H1 (cell line): Measurements from ENCODE around the gene KRT14. TPM values are rescaled to one million over a fixed set of nuclear protein-coding genes. Genes with fewer than 3 reads are reported as not detected.
A peak's percentile ranks its signal among the peaks of the same experiment; 100 is the strongest.

ENCODE experiments used
- CTCF ChIA-PET: fragments of 300-600 bp; sonication (Branson Sonifier 250); formaldehyde crosslinking; loops from one replicate; lab custom pipeline; 2021; ENCODE audit not compliant: partially characterized antibody; lab: Charles Lee
- POLR2A ChIA-PET: fragments of 300-600 bp; sonication (Branson Sonifier 250); formaldehyde crosslinking; loops from one replicate; lab custom pipeline; 2021; ENCODE audit warnings: inconsistent platforms; ENCODE audit not compliant: partially characterized antibody; lab: Charles Lee
- DNase-seq, 2 experiments: peaks; one replicate each; pipeline versions ENCODE4 v3.0.0 to v3.0.0-alpha.2; 2010 to 2022; ENCODE audit warnings: low spot score in 2 of 2, low read depth in 1 of 2, mixed read lengths in 1 of 2
- FAIRE-seq: peaks from 2 replicates; lab custom pipeline; 2011; peaks lifted over from hg19 to GRCh38; lab: Jason Lieb, UNC
- H2AFZ ChIP-seq: 2 replicates; pipeline ENCODE4 v1.8.1; 2012; ENCODE audit warnings: low read length, inconsistent platforms
- H2AK5ac ChIP-seq: 2 replicates; pipeline ENCODE4 v1.6.1; 2013; ENCODE audit warnings: low read depth, low read length
- H2BK120ac ChIP-seq: replicated peaks from 2 replicates; pipeline ENCODE3; 2013; ENCODE audit warnings: low read depth, low read length, inconsistent platforms
- H2BK12ac ChIP-seq: 2 replicates; pipeline ENCODE4 v1.6.1; 2013; ENCODE audit warnings: low read depth, low read length
- H2BK15ac ChIP-seq: 2 replicates; pipeline ENCODE4 v1.6.1; 2013; ENCODE audit warnings: low read length
- H2BK20ac ChIP-seq: 2 replicates; pipeline ENCODE4 v1.6.1; 2013; ENCODE audit warnings: low read length
- H2BK5ac ChIP-seq: 2 replicates; pipeline ENCODE4 v1.6.1; 2013; ENCODE audit warnings: low read depth, low read length
- H3K14ac ChIP-seq: 2 replicates; pipeline ENCODE4 v1.6.1; 2013; ENCODE audit warnings: inconsistent platforms; ENCODE audit not compliant: insufficient read length
- H3K18ac ChIP-seq: 2 replicates; pipeline ENCODE4 v1.6.1; 2013; ENCODE audit warnings: low read length; ENCODE audit errors: extremely low read depth
- H3K23ac ChIP-seq: 2 replicates; pipeline ENCODE4 v1.6.1; 2013; ENCODE audit warnings: inconsistent platforms; ENCODE audit not compliant: insufficient read length
- H3K23me2 ChIP-seq: 2 replicates; pipeline ENCODE4 v1.6.1; 2013; ENCODE audit warnings: low read depth, low read length
- H3K27ac ChIP-seq: 2 replicates; pipeline ENCODE4 v1.6.1; 2011; ENCODE audit warnings: low read depth, low read length, inconsistent platforms
- H3K27me3 ChIP-seq, 4 experiments: replicated peaks in 1 of 4; 1 replicate in 1 of 4; 2 replicates in 3 of 4; pipeline versions ENCODE4 v1.6.1 to v1.8.1; 2011 to 2013; ENCODE audit warnings: low read length in 3 of 4, mild to moderate bottlenecking in 3 of 4, inconsistent platforms in 2 of 4, mixed read lengths in 2 of 4, moderate library complexity in 1 of 4; ENCODE audit not compliant: control insufficient read depth in 3 of 4, insufficient read depth in 3 of 4; ENCODE audit errors: extremely low read depth in 1 of 4
- H3K36me3 ChIP-seq, 4 experiments: 2 replicates each; pipeline versions ENCODE4 v1.6.1 to v1.8.1; 2011 to 2013; ENCODE audit warnings: mild to moderate bottlenecking in 4 of 4, low read length in 3 of 4, moderate library complexity in 2 of 4, control low read depth in 1 of 4, inconsistent platforms in 1 of 4; ENCODE audit not compliant: insufficient read depth in 4 of 4, control insufficient read depth in 2 of 4
- H3K4ac ChIP-seq: replicated peaks from 2 replicates; pipeline ENCODE3; 2013; ENCODE audit warnings: low read length, low read depth, mixed read lengths, inconsistent platforms; ENCODE audit not compliant: insufficient read length
- H3K4me1 ChIP-seq, 4 experiments: replicated peaks in 1 of 4; 1 replicate in 1 of 4; 2 replicates in 3 of 4; pipeline versions ENCODE4 v1.6.1 to v1.8.1; 2011 to 2013; ENCODE audit warnings: low read length in 3 of 4, inconsistent platforms in 2 of 4, mixed read lengths in 1 of 4; ENCODE audit not compliant: insufficient read depth in 4 of 4, control insufficient read depth in 3 of 4
- H3K4me2 ChIP-seq, 2 experiments: 2 replicates each; pipeline versions ENCODE4 v1.6.1 to v1.8.1; 2011 to 2013; ENCODE audit warnings: low read depth in 2 of 2, low read length in 2 of 2, control low read depth in 1 of 2, inconsistent platforms in 1 of 2, mild to moderate bottlenecking in 1 of 2; ENCODE audit not compliant: insufficient read depth in 1 of 2
- H3K4me3 ChIP-seq, 4 experiments: fragments of 200-600, 300-600 bp in 1 of 4; sonication (generic), shearing (Covaris generic), sonication (Bioruptor Twin) in 1 of 4; 2 replicates each; pipeline versions ENCODE4 v1.5.1 to v1.8.1; 2011 to 2016; ENCODE audit warnings: low read length in 4 of 4, low read depth in 3 of 4, control low read depth in 2 of 4, inconsistent platforms in 2 of 4, mild to moderate bottlenecking in 2 of 4, mixed read lengths in 1 of 4, moderate library complexity in 1 of 4; ENCODE audit not compliant: insufficient read depth in 2 of 4; ENCODE audit errors: extremely low read depth in 1 of 4
- H3K56ac ChIP-seq: replicated peaks from 2 replicates; pipeline ENCODE3; 2013; ENCODE audit warnings: low read depth, mild to moderate bottlenecking, mixed read lengths, low read length, inconsistent platforms; ENCODE audit not compliant: insufficient read length
- H3K79me1 ChIP-seq: 2 replicates; pipeline ENCODE4 v1.6.1; 2013; ENCODE audit warnings: low read depth, low read length, control low read depth
- H3K79me2 ChIP-seq, 2 experiments: 2 replicates each; pipeline versions ENCODE4 v1.6.1 to v1.8.1; 2012 to 2013; ENCODE audit warnings: low read length in 2 of 2, mild to moderate bottlenecking in 2 of 2, inconsistent platforms in 1 of 2; ENCODE audit not compliant: insufficient read depth in 2 of 2, control insufficient read depth in 1 of 2
- H3K9ac ChIP-seq, 4 experiments: replicated peaks in 1 of 4; 1 replicate in 1 of 4; 2 replicates in 3 of 4; pipeline versions ENCODE4 v1.6.1 to v1.8.1; 2011 to 2013; ENCODE audit warnings: low read depth in 3 of 4, low read length in 3 of 4, control low read depth in 2 of 4, mild to moderate bottlenecking in 2 of 4, moderate library complexity in 2 of 4, inconsistent platforms in 1 of 4; ENCODE audit errors: extremely low read depth in 1 of 4
- H3K9me3 ChIP-seq, 2 experiments: 2 replicates each; pipeline versions ENCODE4 v1.6.1 to v1.8.1; 2012 to 2013; ENCODE audit warnings: mild to moderate bottlenecking in 2 of 2, moderate library complexity in 2 of 2, control low read depth in 1 of 2, inconsistent platforms in 1 of 2, low read depth in 1 of 2, low read length in 1 of 2, mixed read lengths in 1 of 2; ENCODE audit not compliant: insufficient read depth in 2 of 2
- H4K20me1 ChIP-seq, 2 experiments: replicated peaks in 1 of 2; 2 replicates each; pipeline versions ENCODE3 to v1.8.1; 2011 to 2013; ENCODE audit warnings: inconsistent platforms in 2 of 2, low read length in 2 of 2, mild to moderate bottlenecking in 1 of 2; ENCODE audit not compliant: insufficient read depth in 2 of 2, control insufficient read depth in 1 of 2
- H4K5ac ChIP-seq: 2 replicates; pipeline ENCODE4 v1.6.1; 2013; ENCODE audit warnings: low read length, low read depth, mixed read lengths, inconsistent platforms; ENCODE audit not compliant: insufficient read length
- H4K8ac ChIP-seq: 2 replicates; pipeline ENCODE4 v1.8.0; 2013; ENCODE audit warnings: mild to moderate bottlenecking, moderate library complexity, low read length, inconsistent platforms; ENCODE audit not compliant: insufficient read depth; ENCODE audit errors: extremely low read depth
- H4K91ac ChIP-seq: replicated peaks from 2 replicates; pipeline ENCODE3; 2013; ENCODE audit warnings: low read length, mixed read lengths, inconsistent platforms; ENCODE audit not compliant: insufficient read length
- ASH2L ChIP-seq: fragments of 200-600, 300-600 bp; sonication (generic); IDR thresholded peaks from one replicate; pipeline ENCODE4 v1.7.1; 2017; ENCODE audit warnings: low read length
- CTCF ChIP-seq, 3 experiments: IDR thresholded peaks; 1 replicate in 2 of 3; 2 replicates in 1 of 3; pipeline versions ENCODE4 v1.5.1 to v1.6.1; 2011; ENCODE audit warnings: low read length in 3 of 3, mild to moderate bottlenecking in 3 of 3, inconsistent platforms in 2 of 3, low read depth in 1 of 3, moderate library complexity in 1 of 3; ENCODE audit not compliant: insufficient read depth in 1 of 3; ENCODE audit errors: control extremely low read depth in 1 of 3
- EP300 ChIP-seq, 2 experiments: IDR thresholded peaks; 1 replicate in 1 of 2; 2 replicates in 1 of 2; pipeline ENCODE4 v1.6.1; 2011 to 2012; ENCODE audit warnings: low read depth in 2 of 2, low read length in 2 of 2, mild to moderate bottlenecking in 2 of 2, borderline replicate concordance in 1 of 2, inconsistent platforms in 1 of 2, moderate library complexity in 1 of 2
- EZH2 ChIP-seq: fragments of 200-600 bp; sonication (generic); IDR thresholded peaks from 2 replicates; pipeline ENCODE4 v1.7.1; 2012; ENCODE audit warnings: low read depth, mild to moderate bottlenecking, moderate library complexity, low read length, inconsistent platforms; ENCODE audit not compliant: severe bottlenecking
- JUND ChIP-seq: IDR thresholded peaks from 2 replicates; pipeline ENCODE4 v1.6.1; 2011; ENCODE audit warnings: mild to moderate bottlenecking, improper control_type of control experiment, low read length
- TEAD4 ChIP-seq: IDR thresholded peaks from 2 replicates; pipeline ENCODE4 v1.6.1; 2012; ENCODE audit warnings: low read depth, low read length, inconsistent platforms, mixed read lengths
- WGBS, 2 experiments: shearing (Covaris generic) in 1 of 2; methylation state at CpG; one replicate each; pipeline versions ENCODE4 v1.1.6 to v1.1.7; 2013 to 2015; ENCODE audit warnings: low lambda C conversion rate in 2 of 2, mixed read lengths in 2 of 2, inconsistent platforms in 1 of 2, low coverage in 1 of 2, missing lambda C conversion rate in 1 of 2; ENCODE audit not compliant: insufficient replicate concordance in 2 of 2, insufficient coverage in 1 of 2, insufficient read length in 1 of 2; ENCODE audit errors: extremely low coverage in 1 of 2, missing lambda C conversion rate in 1 of 2; 5-methylcytosine and 5-hydroxymethylcytosine counted together
- polyA plus RNA-seq, 7 experiments: library from polyadenylated mRNA; depleted of rRNA in 3 of 7; stranded (reverse) in 5 of 7; unstranded in 2 of 7; fragments of >200 nt in 5 of 7; fragments of 200-250 nt in 2 of 7; gene quantifications; 1 replicate in 5 of 7; 2 replicates in 1 of 7; 4 replicates in 1 of 7; pipeline versions ENCODE4 v1.2.1 to v1.2.3, GENCODE V29; 2011 to 2013; ENCODE audit warnings: missing spikeins in 2 of 7, mixed read lengths in 2 of 7
- total RNA-seq: library from RNA; stranded (reverse); fragmentation: NEBNext Ultra II Directional; extraction: Animal tissue kit (Norgen Biotek cat#: 25700); gene quantifications from 2 replicates; pipeline ENCODE4 v1.2.1, GENCODE V29; 2021

KRT14 gene
- total and polyA plus RNA-seq, 2 of the 8 experiments (the other 6 are each of a cell fraction or from before 2014, with no cell fraction given): 0.35 TPM; not detected in 1

- no peak overlapping the region for H2BK12ac ChIP-seq
- H3K4ac ChIP-seq: no peak overlapping the region
- H3K18ac ChIP-seq: no peak overlapping the region; the same call in 1 of the 2 replicates
- no peak overlapping the region for H3K9ac ChIP-seq
- H3K4me2 ChIP-seq: no peak overlapping the region
- H3K79me2 ChIP-seq: no peaks in the 10 kb centered on the region
- peaks cover 0 to 4% (median 3%) of the 10 kb centered on the region in 4 experiments; a peak in 4 of 7 replicates for H3K4me1 ChIP-seq
- H3K23ac ChIP-seq: no peak overlapping the region
- H2BK5ac ChIP-seq: no peak overlapping the region
- ChIA-PET POLR2A (interaction anchor here (1.3 to 1.7 kb wide), 3 partner anchors 39 to 93 kb away, joined by 3 read pairs; partner anchors contain the start of genes EIF1 and KRT19), CTCF (interaction anchor here (0.6 to 14.5 kb wide), 13 partner anchors 9 to 293 kb away, joined by 3 to 103 read pairs (median 7); no protein-coding TSS in a partner anchor)
- no peak overlapping the region for H2BK20ac ChIP-seq
- 89% methylated on average over 18 of the region's 21 CpGs; no CpG with 5 or more reads in 1 of the 2 experiments for WGBS, 2 experiments
- H3K14ac ChIP-seq: no peak overlapping the region
- H3K27me3 ChIP-seq: no peaks in the 10 kb centered on the region
- H3K23me2 ChIP-seq: no peaks in the 10 kb centered on the region
- H4K20me1 ChIP-seq: no peaks in the 10 kb centered on the region
- H3K56ac ChIP-seq: no peak overlapping the region
- H2AK5ac ChIP-seq: no peak overlapping the region
- FAIRE-seq (no peak), DNase-seq (no peak)
- no peak overlapping the region for H2BK15ac ChIP-seq
- no peak overlapping the region for H4K5ac ChIP-seq
- no peak overlapping the region for H4K91ac ChIP-seq
- H3K9me3 ChIP-seq: no peaks in the 10 kb centered on the region
- H4K8ac ChIP-seq: no peak overlapping the region
- H3K36me3 ChIP-seq: no peaks in the 10 kb centered on the region
- no peak overlapping the region for H3K27ac ChIP-seq
- no peak for TF ChIP-seq JUND
- TF ChIP-seq CTCF (IDR thresholded peaks at IDR 0.05; ENCODE audit: control extremely low read depth in 1 of 3, insufficient read depth in 1 of 3, low read depth in 1 of 3, low read length in 3 of 3): peak in 2 of 3 experiments; percentile 2 to 19; a peak in 2 of 4 replicates
- TF ChIP-seq EP300 (IDR thresholded peaks at IDR 0.05; ENCODE audit: borderline replicate concordance in 1 of 2, low read depth in 2 of 2, low read length in 2 of 2): no peak
- TF ChIP-seq EZH2: no peak
- no peak for TF ChIP-seq TEAD4
- no peak for TF ChIP-seq ASH2L
- no peak overlapping the region for H2AFZ ChIP-seq
- no peak overlapping the region for H2BK120ac ChIP-seq
- no peak overlapping the region for H3K4me3 ChIP-seq
- no peaks in the 10 kb centered on the region for H3K79me1 ChIP-seq
These were observed 34.1 kb upstream of the KRT14 start for GRCh38 chr17:41620583-41621434.
